Vagina (tissue), 2 donors: ENCODE measurements around the gene STEAP1.
"Not testable (repeated sequence)": the region's sequence is repeated elsewhere in the genome, so short reads cannot be mapped to it uniquely, and the experiment has no call there.

ENCODE experiments used
- CTCF ChIP-seq, 3 experiments: fragments of 450-650 bp in 2 of 3; fragments of 200-600 bp in 1 of 3; sonication (generic) in 1 of 3; IDR thresholded peaks; one replicate each; pipeline ENCODE4 v1.5.1; 2017 to 2019; ENCODE audit warnings: antibody characterized with exemption in 3 of 3, mild to moderate bottlenecking in 2 of 3, moderate library complexity in 2 of 3
- POLR2A ChIP-seq, 2 donors: fragments of 450-650 bp; IDR thresholded peaks; one replicate each; pipeline ENCODE4 v1.6.1; 2017; ENCODE audit warnings: antibody characterized with exemption in 2 of 2, mild to moderate bottlenecking in 2 of 2, moderate library complexity in 2 of 2

DNA sequence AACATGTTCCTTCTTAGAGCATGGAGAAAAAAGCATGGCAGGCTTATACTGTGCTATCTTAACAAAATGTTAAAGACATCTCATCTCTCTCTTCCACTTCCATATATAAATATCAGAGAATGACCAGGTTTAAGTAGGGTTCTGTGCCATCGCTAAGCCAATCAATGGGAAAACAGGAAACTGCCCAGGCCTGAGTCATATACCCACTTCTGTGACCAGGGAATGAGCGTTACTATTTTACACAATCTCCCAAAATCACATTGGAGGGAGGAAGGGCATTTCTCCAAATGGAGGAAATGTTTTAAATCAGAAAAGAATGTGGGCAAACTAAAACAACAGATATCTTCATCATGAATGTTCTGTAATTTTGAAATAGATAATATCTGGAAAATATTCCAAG lies 3.1 kb downstream of the STEAP1 start:
- not testable (repeated sequence) for TF ChIP-seq POLR2A, CTCF (IDR thresholded peaks at IDR 0.05)
